GM18526 (cell line): ENCODE results near the gene NFIA.

Source experiments
- POLR2A ChIP-seq: IDR thresholded peaks from 3 replicates; pipeline ENCODE4 v1.6.1; 2011; ENCODE audit not compliant: insufficient read length; ENCODE audit errors: extremely low read depth

NFIA gene

DNA sequence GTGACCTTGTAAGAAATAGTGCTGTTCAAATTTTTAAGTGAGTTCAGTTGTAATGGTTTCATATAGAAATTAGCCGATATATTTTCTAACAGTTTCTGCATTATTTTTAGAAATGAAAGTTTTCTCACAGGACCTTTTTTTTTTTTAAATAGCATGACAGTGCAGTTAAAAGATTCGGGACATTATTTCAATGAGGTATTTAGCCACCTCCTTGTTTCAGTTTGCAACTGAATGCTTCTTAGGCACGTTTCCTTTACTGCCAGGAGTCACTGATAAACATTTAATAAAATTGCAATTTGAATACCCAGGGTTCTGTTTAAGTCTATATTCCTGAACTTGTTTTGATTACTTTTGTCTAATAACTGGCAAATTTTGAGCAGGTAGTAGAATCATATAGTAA lies 337.9 kb downstream of the NFIA start:
- TF ChIP-seq POLR2A = no peak

DNA sequence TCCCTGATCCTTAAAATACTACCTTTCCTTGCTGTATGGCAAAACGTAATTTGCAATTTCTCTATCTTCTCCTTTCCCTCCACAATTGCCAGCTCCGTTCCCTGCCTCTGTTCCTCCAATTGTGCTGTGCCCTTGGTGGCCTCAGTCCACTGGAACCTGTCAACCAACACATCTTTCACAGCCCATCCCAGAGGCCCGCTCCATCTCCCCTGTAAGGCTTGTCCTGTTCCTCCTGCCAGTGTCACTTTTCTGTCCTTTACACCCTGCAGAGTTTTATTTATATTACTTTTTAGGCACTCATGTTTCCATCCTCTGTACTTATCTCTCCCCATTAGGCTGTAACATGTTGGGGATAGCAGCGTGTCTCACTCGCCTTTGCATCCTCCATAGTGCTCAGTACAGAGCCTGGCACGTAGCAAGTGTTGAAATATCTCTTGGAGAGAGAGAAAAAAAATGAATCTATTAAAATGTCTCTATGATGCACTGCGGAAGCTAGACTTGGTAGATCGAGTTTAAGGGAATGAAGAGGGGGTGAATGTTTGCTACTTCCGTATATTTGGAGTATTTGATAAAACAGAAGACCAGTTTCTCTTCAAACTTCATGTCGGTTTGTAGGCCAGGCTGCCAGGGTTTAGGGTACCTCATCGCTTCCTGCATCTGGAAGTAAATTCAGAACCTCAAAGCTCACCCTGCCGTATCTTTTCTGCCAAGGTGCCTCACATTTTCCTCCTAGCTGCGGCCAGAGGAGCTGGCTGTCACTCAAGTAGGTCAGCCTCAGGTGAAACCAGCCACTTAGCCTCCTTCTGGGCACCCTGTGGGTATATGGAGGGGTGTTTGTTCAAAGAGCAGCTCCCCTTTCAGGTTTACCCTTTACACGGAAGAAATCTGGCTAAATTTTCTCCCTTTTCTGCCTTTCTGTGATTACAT lies 338.8 kb downstream of the NFIA start:
- no peak for TF ChIP-seq POLR2A

DNA sequence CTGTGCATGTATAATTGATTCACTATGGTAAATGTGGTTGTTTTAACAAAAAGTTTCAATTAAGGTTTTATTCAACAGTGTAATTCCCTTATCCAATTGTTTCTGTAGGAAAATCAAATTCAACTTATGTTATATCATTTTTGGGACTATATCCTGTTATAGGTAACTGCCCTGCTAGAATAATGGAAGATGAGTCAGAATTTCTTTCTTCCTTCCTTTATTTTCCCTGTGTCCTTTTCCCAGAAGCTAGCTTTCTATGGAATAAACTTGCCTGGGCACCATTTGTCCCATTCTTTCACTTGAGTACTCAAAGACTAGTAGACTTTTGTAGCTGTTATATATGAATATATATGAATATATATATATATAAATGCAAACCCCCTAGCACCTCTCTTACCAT lies 341.3 kb downstream of the NFIA start:
- no peak for TF ChIP-seq POLR2A

DNA sequence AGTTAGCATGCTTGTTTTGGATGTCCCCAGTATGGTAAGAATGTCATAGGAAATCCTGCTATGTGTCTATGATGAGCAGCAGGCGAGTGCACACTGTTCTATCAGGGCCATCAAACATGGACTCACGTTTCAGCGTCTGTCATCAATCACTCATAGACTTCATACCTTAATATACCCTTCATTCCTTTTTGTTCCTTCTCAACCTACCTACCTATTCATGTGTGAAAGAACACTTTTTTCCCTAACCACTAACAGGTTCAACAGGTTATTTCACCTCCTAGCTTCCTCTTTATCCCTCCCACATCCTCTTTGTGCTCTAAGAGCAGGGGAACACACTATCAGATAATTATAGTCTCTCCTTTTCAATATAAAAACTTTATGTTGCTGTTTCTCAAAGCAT lies 342.0 kb downstream of the NFIA start:
- TF ChIP-seq POLR2A = no peak

DNA sequence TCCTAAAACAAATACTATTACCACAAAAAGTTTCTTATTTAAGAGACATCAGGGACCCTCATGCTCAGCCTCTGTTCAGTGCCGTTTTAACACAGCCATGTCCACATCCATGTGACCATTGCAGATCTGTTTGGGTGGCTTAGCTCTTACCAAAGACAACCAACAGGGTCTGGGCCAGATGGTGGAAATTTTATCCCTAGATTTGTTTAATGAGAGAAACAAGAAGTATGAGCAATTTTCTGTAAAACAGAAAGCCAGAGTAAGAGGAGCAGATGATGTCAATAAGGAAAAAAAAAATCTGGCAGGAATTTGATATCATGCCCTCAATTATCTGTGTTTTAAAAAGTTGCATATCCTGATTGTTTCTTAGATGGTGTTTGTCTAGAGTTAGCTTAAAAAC lies 342.7 kb downstream of the NFIA start:
- no peak for TF ChIP-seq POLR2A

DNA sequence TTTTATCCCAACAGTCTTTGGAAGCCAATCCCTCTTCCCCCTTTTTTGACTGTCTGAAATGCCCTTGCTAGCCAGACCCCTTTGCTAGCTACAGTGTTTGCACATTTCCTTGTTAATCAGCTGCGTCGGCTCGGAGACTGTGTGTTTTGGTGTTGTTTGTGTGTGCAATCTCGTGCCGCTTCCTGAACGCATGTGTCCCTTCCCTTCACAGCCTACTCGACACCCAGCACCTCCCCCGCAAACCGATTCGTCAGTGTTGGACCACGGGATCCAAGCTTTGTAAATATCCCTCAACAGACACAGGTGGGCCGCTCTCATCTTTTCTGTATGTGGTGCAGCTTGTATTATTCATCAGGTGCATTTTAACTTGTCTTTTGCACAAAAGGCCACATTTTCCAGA lies 343.9 kb downstream of the NFIA start:
- no peak for TF ChIP-seq POLR2A

DNA sequence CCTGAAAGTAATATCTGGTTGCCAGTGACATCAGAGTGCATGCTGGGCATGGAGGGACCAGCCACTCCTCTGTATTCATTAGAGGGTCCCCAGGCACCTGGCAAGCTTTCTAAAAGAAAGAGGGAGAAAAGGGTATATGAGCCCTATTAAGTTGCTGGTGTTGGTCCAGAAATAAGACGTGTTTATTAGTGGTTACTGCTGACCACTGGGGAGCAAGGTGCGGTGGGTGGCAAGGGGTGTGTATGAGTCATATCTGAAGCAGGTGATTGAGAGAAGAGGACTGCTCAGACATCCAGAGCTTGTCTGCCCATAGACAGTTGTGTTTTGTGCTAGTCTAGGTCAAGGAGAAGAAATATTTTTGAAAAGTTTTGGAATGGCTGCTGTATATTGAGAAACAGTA lies 344.5 kb downstream of the NFIA start:
- no peak for TF ChIP-seq POLR2A

DNA sequence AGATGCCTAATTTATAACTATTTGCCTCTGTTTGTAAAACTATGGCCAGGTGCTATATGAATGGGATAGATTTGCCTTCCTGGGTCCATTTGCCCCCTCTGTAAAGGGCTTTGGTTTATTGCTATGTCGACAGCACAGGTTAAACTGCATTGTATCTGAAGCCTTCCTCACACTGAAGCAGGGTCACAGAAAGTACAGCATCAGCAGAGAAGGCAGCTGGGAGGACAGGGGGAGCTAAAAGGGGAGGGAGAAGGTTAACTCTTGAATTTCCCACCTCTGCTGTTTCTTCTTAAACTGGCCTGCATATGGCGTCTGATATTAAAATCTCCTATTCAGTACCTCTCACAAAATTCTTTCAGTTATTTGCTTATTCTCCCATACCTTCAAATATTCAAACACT lies 345.1 kb downstream of the NFIA start:
- TF ChIP-seq POLR2A = no peak

DNA sequence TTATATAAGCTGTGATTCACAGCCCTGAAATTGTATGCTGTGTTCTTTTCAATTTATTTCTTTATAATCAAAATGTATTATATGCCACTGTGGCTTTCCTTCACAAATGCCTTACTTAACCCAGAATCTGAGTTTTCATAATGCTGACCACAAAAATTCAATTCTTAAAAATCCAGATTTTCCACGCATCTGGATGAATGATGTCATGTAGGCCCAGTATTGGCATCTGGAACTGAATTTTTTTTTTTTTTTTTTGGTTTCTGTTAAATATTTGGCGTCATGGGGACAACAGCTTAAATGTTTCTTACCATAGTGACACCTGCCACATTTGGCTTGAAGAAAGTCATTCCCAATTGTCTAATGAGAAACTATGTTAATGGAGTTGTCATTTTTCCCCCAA lies 345.8 kb downstream of the NFIA start:
- no peak for TF ChIP-seq POLR2A

DNA sequence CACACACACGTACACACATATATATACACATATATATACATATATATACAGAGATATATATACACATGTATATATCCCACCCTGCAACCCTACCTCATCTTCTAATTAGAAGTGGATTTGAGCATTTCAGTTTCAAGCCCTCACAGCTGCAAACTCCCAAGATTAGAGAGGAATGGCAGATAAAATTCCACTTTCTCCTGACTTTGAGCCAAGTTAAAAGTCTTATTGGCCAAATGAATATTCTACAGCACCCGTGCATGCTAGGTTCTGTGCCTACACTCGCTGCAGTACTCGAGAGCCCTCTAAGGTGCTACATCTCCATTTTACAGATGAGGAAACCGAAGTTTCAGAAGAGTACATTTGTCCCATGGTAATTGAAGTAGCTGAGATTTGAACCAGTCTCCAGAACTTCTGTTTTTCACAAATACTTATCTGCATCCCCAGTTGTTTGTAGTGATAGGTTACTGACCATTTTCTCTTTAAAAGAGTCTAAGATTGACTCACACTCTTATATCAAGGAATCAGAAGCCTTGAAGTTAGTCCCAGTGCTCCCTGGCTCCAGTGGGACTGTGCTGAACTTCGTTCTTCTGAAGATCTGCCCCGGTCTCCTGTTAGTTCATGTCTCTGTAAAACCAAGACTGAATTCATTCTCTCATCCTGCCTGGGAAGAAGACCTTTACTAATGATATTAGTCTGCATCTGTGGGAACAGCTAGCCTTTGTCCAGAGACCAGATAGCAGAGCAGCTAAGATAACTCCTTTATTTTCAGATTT lies 350.4 kb downstream of the NFIA start:
- no peak for TF ChIP-seq POLR2A

DNA sequence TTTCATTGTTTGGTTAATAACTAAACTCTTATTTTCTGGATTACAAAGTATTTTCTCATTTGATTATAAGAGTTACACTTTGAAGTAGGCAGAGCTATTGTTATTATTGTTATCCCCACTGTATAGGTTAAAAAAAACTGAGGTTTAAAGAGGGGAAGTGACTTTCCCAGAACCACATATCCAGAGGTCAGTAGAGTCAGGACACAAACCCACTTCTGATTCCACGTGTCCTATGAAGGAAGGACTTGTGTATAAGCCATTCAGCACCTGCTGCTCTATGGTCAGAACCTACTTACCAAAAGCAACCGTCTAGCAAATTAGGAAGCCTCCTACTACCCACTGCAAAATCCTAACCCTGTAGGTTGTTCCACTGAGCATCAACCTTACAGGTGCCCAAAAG lies 351.3 kb downstream of the NFIA start:
- no peak for TF ChIP-seq POLR2A

DNA sequence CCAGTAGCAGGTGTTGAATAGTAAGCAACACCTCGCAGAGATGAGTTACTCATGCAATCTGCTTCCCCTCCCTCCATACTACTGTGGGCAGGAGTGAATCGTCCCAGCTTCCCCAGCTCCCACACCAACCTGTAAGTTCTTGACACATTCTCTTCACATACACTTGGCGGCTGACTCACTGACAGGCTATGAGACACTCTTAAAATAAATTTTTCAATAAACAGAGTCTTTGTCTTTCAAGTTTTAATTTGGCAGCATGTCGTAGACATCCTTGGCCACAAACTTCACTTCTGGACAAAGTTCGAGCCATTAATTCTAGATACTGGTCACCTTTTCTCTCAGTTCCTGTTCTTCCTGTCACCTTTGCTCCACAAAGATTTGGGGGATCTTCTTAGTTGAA lies 351.9 kb downstream of the NFIA start:
- TF ChIP-seq POLR2A = no peak

DNA sequence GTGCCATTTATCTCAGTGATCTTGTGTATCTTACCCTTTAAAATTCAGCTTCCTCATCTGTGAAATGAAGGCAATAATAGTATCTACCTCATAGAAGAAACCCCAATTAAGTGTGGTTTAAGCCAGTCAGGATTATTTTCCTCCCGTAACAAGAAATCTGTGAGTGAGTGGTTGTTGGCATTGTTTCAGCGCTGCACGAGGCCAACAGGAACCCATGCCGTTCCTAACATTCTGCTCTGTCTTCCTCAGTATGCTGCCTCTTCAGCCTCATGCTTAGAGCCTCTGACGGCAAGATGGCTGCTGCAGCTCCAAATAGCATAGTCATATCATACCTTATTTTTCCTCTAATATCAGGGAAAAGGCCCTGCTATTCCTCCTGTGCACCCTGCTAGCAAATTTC lies 352.9 kb downstream of the NFIA start:
- TF ChIP-seq POLR2A = no peak

DNA sequence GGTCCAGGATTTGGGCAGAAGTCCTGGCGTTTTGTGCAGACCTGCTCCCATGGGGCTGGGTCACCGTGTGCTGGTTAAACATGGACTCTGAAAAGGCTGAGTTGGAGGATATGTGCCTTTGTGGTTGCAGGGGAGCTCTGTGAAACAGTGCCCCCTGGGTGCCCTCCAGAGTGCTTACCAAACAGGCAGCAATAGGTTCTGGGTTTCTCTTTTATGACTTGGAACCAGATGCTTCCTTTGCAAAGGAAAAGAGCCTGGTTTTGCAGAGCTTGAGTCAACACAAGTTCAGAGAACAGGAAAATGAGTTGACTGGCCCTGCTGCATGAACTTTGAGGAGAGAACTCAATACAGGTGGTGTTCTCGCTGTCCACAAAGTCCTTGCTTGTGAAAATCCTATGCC lies 353.7 kb downstream of the NFIA start:
- no peak for TF ChIP-seq POLR2A

DNA sequence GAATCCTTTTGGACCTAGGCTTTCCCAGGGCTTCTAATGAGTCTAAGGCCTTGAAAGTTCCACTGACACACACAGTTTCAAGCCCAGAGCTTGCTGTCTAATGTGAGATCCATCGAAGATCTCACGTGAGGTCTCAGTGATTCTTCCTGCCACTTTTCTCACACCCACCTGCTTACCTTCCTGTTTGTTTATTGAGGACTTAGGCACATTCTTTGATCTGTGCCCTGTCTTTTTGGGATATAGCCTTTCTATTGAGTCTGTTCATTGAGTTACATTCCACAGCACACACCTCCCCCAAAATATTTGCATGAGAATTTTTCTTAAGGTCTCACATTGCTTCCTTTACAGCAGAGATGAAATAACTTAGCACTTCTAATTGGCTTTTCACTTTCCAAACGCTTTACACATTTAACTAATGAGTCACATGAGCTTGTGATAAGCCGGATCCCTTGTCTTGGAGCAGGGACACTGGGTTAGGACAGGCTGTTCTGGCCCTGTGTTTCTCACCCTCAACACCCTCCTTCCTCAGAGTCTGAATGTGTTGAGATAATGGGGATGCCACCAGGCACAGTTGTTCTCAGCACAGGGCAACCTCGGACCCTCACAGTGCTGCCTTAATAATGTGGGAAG lies 354.2 kb downstream of the NFIA start:
- no peak for TF ChIP-seq POLR2A

DNA sequence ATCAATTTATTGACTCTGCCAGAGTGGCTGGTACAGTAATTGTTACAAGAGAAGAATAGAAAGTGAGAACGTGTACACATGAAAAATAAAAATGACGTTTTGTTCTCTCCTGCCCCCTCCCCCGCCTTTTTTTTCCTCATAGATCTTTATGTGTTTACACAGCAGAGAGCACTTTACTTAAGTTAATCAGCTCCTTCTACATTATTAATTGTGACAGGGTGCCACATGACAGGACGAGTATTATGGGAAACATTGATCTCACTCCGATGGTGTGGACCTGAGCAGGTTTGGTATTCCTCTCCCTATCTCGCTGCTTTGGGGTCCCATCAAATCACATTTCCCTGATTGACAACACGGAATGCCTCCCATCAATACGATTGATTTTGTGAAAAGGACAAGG lies 356.9 kb downstream of the NFIA start:
- no peak for TF ChIP-seq POLR2A
